SIG-M5 treated with dmso at 0.1 percent for 504 hours (cell line): ENCODE data around the gene AMZ2.
"Not testable (repeated sequence)": the region's sequence is repeated elsewhere in the genome, so short reads cannot be mapped to it uniquely, and the experiment has no call there.

Experiments used
- DNase-seq: peaks from one replicate; lab custom pipeline; 2025; ENCODE audit not compliant: unreplicated experiment; lab: John Stamatoyannopoulos, UW

The AMZ2 gene

GRCh38 chr17:68220186-68220585 lies 27.7 kb upstream of the AMZ2 start:
- not testable (repeated sequence) for DNase-seq

DNA sequence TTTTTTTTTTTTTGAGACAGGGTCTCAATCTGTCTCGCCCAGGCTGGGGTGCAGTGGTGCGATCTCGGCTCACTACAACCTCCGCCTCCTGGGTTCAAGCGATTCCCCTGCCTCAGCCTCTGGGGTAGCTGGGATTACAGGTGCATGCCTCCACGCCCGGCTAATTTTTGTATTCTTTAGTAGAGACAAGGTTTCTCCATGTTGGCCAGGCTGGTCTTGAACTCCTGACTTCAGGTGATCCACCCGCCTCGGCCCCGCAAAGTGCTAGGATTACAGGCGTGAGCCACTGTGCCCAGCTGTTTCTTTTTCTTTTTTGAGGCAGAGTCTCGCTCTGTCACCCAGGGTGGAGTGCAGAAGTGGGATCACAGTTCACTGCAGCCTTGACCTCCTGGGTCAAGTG lies 27.1 kb upstream of the AMZ2 start:
- not testable (repeated sequence) for DNase-seq

DNA sequence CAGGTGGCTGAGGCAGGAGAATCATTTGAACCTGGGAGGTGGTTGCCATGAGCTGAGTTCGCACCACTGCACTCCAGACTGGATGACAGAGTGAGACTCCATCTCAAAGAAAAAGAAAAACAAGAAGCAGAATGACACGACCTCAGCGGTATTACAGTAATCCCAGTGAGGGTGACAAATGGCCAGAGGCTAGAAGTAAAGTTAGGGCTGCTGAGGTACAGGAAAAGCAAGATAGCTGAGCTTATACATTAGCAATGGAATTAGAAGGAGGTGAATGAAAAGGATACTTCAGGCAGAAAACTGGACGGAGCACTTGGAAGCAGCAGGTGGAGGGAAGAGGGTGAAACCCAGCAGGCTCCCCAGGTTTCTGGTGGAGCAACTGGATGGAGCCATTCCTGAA lies 26.1 kb upstream of the AMZ2 start:
- peak; percentile 40 for DNase-seq

DNA sequence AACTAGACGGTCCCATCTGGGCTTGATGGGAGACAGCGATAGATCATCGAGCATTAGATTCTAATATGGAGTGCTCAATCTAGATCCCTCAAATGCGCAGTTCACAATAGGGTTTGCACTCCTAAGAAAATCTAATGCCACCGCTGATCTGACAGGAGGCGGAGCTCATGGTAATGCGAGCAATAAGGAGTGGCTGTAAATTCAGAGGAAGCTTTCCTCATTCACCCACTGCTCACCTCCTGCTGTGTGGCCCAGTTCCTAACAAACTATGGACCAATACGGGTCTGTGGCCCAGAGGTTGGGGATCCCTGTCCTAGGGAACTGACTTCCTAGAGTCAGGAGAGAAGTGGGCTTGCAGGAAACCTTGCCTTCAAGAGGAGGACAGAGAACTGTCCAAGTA lies 25.2 kb upstream of the AMZ2 start:
- DNase-seq, result no peak

DNA sequence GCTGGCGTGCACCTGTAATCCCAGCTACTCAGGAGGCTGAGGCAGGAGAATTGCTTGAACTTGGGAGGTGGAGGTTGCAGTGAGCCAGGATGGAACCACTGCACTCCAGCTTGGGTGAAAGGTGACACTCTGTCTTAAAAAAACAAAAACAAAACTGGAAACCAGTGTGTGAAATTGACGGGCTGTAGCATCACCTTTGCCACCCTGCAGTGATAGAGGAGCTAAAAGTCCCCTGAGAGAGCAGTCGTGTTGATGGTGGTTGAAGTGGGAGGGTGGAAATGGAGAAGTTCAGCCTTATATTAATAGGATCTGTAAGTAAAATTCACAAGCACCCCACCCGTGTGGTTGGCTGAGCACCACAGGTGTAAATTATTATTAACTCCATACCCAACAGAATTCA lies 22.8 kb upstream of the AMZ2 start:
- DNase-seq, result not testable (repeated sequence)

DNA sequence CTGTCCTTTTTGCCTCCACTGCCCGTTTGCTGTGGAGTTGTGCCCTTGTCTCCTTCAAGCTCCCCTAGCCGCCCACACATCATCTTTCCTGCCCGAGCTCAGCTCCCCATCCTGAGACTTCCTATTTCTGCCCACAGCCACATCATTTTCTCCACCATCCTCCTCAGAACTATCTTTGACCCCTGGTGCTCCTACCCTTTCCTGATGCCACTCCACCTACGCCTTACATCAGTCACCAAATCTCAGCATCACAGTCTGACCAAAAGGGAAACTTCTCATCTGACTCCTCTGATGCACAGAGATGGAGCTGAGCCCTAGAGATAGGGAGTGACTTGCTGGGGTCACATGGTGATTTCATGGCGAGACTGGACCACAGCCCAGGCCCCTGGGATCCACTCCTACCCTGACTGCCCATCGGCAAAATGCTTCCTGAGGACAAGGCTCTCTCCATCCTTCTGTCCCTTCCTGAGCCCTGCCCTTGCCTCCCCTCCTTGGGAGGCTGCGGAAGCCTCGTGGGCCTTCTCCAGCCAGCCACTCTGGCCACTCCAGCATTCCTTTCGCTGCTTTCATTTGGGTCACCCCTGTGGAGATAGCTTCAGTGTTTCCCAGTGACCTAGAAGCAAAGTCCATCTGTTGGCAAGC lies 19.7 kb upstream of the AMZ2 start:
- not testable (repeated sequence) for DNase-seq

GRCh38 chr17:68228817-68229570 lies 18.8 kb upstream of the AMZ2 start:
- DNase-seq, result peak; percentile 20

DNA sequence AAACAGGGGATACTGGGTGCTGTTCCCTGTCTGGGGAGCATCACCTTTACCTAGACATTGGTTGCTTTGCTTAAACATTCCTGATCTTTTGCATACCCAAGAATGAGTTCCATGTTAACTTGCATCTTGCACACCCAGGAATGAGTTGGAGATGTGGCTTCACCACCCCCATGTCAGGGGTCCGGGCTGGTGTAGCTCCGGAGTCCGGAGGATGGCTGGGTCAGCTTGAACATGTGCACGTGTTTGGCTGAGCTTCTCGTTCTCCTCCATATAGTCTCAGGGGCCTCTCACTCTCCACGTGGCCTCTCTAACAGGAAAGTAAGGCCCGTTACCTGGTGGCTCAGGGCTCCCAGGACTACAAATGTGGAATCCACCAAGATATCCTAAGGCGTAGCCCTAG lies 18.2 kb upstream of the AMZ2 start:
- DNase-seq, result no peak

GRCh38 chr17:68231131-68231530 lies 16.7 kb upstream of the AMZ2 start:
- not testable (repeated sequence) for DNase-seq

DNA sequence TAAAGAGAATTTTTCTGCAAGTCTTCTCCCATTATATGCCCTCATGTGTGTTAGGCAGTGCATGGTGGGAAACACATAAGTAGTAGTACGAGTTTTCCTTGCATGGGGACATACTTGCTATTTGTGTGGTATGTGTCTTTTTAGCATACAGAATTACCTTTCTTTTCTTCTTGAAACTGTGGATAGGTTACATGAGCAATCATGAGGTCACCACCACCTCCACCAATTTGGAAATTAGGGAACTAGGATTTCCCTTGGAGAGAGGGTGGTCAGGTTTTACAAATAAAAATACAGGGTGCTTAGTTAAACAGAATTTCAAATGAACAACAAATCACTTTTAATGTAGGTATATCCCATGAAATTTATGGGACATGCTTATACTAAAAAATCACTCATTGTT lies 16.3 kb upstream of the AMZ2 start:
- no peak for DNase-seq

DNA sequence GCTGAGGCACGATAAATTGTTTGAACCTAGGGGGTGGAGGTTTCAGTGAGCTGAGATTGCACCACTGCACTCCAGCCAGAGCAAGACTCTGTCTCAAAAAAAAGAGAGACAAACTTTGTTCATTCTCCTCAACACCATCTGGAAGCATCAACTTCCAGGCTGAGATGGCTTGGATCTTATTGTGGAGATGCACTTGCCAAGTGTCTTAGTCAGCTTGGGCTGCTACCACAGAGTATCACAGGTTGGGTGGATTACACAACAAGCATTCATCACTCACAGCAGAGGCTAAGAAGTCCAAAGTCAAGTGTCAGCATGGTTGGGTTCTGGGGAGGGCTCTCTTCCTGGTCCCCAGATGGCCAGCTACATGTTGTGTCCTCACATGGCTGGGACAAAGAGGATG lies 15.1 kb upstream of the AMZ2 start:
- not testable (repeated sequence) for DNase-seq

- peak; percentile 54 for DNase-seq
Observed at GRCh38 chr17:68234726-68235335, 13.0 kb upstream of the AMZ2 start.

GRCh38 chr17:68235336-68235791 lies 12.5 kb upstream of the AMZ2 start:
- not testable (repeated sequence) for DNase-seq

DNA sequence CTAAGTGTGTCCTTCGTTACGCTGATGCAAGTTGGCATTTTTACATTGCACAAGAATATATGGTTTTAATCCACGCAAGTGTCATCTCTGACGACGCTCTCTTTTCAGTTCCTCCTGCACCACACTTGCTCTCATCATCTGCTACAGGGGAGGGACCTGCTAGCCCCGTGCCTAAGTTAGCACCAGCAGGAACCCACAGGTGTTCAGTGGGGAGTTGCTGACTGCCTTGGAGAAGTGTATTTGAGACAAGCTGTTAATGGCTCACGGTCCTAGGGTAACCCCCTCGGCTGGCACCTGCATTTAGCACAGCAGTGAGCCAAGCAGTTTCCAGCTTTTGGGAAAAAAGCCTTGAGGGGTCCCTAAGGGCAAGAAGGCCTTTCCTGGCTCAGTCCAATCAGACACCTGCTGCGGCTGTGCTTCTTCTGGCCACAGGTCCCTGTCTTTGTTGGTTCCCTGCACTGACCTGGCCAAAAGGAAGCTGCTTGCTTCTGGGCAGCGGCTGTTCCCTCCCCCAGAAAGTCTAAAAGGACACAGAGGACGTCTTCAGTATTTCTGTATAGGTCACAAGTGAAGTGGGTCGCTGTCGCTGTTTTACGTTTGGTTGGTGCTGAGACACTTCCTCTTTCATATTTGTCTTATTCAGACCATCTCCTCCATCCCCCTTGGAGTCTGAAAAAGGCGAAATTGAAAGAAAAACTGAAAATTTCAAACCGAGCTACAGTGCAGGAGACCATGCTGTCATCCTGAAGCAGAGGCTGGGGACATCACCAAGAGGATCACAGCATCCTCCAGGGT lies 10.3 kb upstream of the AMZ2 start:
- peak; percentile 90 for DNase-seq

- no peak for DNase-seq
Observed at GRCh38 chr17:68238164-68238870, 9.5 kb upstream of the AMZ2 start.

- DNase-seq, result no peak
Observed at GRCh38 chr17:68238871-68239253, 9.0 kb upstream of the AMZ2 start.

DNA sequence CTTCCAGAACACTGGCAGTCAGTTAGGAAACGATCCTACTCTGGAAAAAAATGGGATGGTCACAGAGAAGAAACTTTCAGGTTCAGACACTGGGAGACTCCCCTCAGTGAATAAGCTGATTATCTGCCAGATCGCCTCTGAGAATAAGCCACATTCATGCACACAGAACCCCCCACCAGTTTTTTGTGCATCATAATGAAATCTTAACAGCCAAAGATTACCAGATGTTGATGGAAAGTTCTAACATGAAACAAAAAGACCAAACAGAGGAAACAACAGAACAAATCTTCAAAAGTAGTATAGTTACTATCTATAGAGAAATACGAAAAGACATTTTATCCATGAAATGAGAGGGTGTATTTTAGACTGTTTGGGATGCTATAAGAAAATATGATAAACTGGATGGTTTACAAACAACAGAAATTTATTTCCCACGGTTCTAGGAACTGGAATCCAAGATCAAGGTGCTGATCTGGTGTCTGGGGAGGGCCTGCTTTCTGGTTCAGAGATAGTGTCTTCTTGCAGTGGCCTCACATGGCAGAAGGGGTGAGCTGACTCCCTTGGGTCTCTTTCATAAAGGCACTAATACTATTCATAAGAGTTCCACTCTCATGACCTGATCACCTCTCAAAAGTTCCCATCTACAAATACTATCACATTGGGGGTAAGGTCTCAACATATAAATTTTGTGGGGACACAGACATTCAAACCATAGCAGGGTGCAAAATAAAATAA lies 8.0 kb upstream of the AMZ2 start:
- no peak for DNase-seq

GRCh38 chr17:68246271-68247028 lies 1.4 kb upstream of the AMZ2 start:
- no peak for DNase-seq

GRCh38 chr17:68248199-68248825 lies 469 bp downstream of the AMZ2 start:
- peak; percentile 52 for DNase-seq
